ENCODE data around the gene JPT2. TPM values are rescaled to one million over a fixed set of nuclear protein-coding genes. Genes with fewer than 3 reads are reported as not detected.

Gene JPT2
- polyA plus RNA-seq, 1 experiment: 41.2 TPM

- Histone ChIP-seq H3K9me3 (ENCODE audit: control insufficient read depth, insufficient read depth, low read length) (no peaks in the 10 kb centered on the region; the same call in 1 of the 2 replicates), H3K4me3 (ENCODE audit: low read depth, low read length) (no peak overlapping the region), H3K27me3 (ENCODE audit: control insufficient read depth, insufficient read depth, low read length) (no peaks in the 10 kb centered on the region), H3K27ac (ENCODE audit: low read depth, low read length) (no peak overlapping the region)
- CTCF ChIA-PET: no interaction called here
- DNase-seq (ENCODE audit: low read depth, low spot score): no peak
- no peak for TF ChIP-seq CTCF (IDR thresholded peaks at IDR 0.05; ENCODE audit: low read depth, low read length)
- POLR2A ChIA-PET: no interaction called here
Observed at GRCh38 chr16:1659031-1659430, 19.0 kb upstream of the JPT2 start.

- CTCF ChIA-PET: no interaction called here
- DNase-seq (ENCODE audit: low read depth, low spot score): no peak
- POLR2A ChIA-PET: no interaction called here
- H3K4me3 ChIP-seq (ENCODE audit: low read depth, low read length): no peak overlapping the region
- no peak overlapping the region for H3K27ac ChIP-seq (ENCODE audit: low read depth, low read length)
- H3K9me3 ChIP-seq (ENCODE audit: control insufficient read depth, insufficient read depth, low read length): no peaks in the 10 kb centered on the region; the same call in 1 of the 2 replicates
- no peaks in the 10 kb centered on the region for H3K27me3 ChIP-seq (ENCODE audit: control insufficient read depth, insufficient read depth, low read length)
- no peak for TF ChIP-seq CTCF (IDR thresholded peaks at IDR 0.05; ENCODE audit: low read depth, low read length)
Observed at GRCh38 chr16:1661826-1662225, 16.3 kb upstream of the JPT2 start.

- no peak for TF ChIP-seq CTCF (IDR thresholded peaks at IDR 0.05; ENCODE audit: low read depth, low read length)
- no peaks in the 10 kb centered on the region; the same call in 1 of the 2 replicates for H3K9me3 ChIP-seq (ENCODE audit: control insufficient read depth, insufficient read depth, low read length)
- ChIA-PET CTCF (no interaction called here), POLR2A (no interaction called here)
- DNase-seq (ENCODE audit: low read depth, low spot score): no peak
- H3K27ac ChIP-seq (ENCODE audit: low read depth, low read length): no peak overlapping the region
- no peak overlapping the region for H3K4me3 ChIP-seq (ENCODE audit: low read depth, low read length)
- no peaks in the 10 kb centered on the region for H3K27me3 ChIP-seq (ENCODE audit: control insufficient read depth, insufficient read depth, low read length)
Observed at GRCh38 chr16:1662543-1662942, 15.5 kb upstream of the JPT2 start.

- no peak for TF ChIP-seq CTCF (IDR thresholded peaks at IDR 0.05; ENCODE audit: low read depth, low read length)
- no peak overlapping the region for H3K4me3 ChIP-seq (ENCODE audit: low read depth, low read length)
- H3K9me3 ChIP-seq (ENCODE audit: control insufficient read depth, insufficient read depth, low read length): no peaks in the 10 kb centered on the region; the same call in 1 of the 2 replicates
- H3K27ac ChIP-seq (ENCODE audit: low read depth, low read length): no peak overlapping the region
- no peak for DNase-seq (ENCODE audit: low read depth, low spot score)
- H3K27me3 ChIP-seq (ENCODE audit: control insufficient read depth, insufficient read depth, low read length): no peaks in the 10 kb centered on the region
- ChIA-PET CTCF (no interaction called here), POLR2A (no interaction called here)
Observed at GRCh38 chr16:1665829-1666228, 12.2 kb upstream of the JPT2 start.

- ChIA-PET POLR2A (no interaction called here), CTCF (no interaction called here)
- Histone ChIP-seq H3K27me3 (ENCODE audit: control insufficient read depth, insufficient read depth, low read length) (no peaks in the 10 kb centered on the region), H3K27ac (ENCODE audit: low read depth, low read length) (no peak overlapping the region), H3K9me3 (ENCODE audit: control insufficient read depth, insufficient read depth, low read length) (no peaks in the 10 kb centered on the region; the same call in 1 of the 2 replicates), H3K4me3 (ENCODE audit: low read depth, low read length) (no peak overlapping the region)
- no peak for TF ChIP-seq CTCF (IDR thresholded peaks at IDR 0.05; ENCODE audit: low read depth, low read length)
- DNase-seq (ENCODE audit: low read depth, low spot score): no peak
Observed at GRCh38 chr16:1666316-1666715, 11.8 kb upstream of the JPT2 start.
